GM18909 (cell line): Measurements from ENCODE around the gene STOX2.
"Not testable (repeated sequence)": the region's sequence is repeated elsewhere in the genome, so short reads cannot be mapped to it uniquely, and the experiment has no call there.

Source experiments
- ATAC-seq: cut with Tn5 transposase; IDR thresholded peaks from one replicate; pipeline ENCODE4 v1.9.1; 2021; ENCODE audit warnings: mild to moderate bottlenecking; ENCODE audit not compliant: unreplicated experiment, poor library complexity

STOX2 gene

DNA sequence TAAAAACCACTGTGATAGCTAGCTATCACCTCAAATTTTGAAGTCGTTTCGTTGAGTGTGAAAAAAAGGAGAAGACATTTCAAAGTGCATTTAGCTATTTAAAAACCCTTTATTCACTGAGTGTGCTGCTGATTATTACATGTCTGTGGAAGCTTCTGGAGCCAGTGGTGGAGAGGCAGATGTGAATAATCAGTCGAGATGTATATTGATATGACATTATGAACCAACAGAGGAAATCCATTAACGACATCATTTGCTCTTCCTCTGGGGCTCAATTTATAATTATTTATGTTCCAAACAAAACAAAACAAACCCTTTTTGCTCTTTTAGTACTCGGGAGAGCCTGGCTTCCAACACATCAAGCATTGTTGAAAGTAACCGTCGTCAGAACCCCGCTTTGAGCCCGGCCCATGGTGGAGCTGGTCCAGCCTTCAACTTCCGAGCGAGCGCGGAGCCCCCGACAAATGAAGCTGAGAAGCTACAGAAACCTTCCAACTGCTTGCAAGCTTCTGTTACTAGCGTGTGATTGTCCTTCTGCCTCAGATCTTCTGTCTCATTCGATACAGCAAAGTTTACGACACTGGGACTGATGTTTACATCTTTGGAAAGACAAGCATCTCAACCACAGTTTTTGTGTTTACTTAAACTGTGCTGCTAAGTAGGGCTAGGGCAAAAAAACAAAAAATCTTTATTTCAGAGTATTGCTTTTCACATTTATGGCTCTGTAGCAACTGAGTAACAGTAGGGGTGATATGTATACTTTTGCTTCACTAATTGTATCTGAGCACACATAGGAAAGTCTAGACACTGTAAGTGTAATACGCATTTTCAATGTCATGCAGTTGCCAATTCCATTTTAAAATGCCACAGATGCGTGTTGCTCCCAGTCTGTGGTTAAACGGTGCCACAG is 111.9 kb downstream of the STOX2 start:
- ATAC-seq, result no peak

DNA sequence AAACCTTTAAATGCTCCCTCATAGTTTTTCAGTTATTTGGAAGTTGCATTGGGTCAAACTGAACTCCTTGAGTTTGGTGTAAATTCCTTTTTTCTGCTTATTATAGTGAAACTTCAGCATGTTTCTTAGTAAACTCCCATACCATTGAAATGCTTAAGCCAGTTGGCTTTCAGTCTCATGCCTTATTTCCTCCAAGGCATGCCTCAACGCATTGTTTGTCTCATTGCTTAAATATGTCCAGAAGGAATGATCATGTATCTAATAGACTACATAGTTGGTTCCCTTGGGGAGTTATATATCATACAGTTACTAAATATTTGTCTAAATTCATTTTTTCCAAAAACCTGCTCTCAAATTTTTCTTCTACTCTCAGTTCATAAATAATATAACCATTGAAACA is 114.0 kb downstream of the STOX2 start:
- no peak for ATAC-seq

DNA sequence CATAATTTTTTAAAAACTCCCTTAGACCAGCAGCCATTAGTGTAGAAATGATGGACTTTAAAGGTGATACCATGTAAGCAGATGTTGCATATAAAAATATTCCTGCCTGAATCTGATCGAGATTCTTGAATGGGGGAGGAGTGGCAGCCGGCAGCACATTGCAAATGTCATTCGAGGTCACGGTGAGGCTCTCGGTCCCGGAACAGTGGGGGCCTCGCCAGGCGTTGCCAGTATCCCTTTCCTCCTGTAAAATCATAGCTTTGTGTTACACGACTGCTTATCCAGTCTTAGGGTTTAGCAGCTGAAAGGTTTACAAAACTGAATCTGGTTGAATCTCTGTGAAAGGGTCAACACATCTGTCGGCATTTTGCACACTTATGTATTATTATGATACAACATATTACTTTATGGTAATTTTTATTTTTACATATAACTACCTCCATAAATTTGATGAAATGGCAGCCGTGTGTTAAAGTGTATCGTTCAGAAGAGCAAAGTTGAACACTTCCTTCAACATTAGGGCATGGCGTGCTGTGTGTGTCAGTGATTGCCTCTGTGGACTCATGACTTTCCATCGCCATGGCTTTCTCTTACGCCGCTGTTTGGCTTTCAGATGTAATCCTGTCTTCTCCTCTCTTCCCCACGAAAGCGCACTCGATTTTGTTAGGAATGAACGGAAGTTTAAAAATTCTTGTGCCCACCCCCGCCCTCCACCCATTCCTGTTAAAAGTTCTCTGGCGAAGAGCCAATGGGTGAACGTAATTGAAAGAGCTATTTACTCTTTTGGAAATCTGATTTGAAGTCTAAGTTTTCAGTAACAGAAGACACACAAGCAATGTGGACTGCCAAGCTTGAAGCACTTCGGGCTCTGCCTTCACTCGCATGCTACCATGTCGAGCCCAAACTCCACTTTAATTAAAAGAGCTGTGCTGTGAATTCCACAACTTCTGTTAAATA is 114.8 kb downstream of the STOX2 start:
- no peak for ATAC-seq

DNA sequence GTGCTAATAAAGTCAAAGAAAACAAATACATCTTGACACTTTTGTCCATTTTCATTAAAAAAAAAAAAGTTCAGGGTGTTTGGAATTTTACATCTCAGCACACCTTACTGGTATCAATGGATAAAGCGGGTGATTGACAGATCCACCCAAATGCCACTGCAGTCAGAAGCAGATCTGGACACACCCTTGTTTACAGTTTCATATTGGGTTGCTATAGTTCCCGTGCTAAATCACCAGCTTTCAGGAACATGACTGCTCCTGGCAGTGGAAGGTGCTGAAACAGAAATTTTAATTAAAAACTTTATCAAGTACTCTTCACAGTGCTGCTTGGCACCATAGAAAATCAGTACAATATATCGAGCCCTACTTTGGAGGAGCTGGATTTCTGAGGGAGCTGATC is 116.3 kb downstream of the STOX2 start:
- ATAC-seq, result no peak

DNA sequence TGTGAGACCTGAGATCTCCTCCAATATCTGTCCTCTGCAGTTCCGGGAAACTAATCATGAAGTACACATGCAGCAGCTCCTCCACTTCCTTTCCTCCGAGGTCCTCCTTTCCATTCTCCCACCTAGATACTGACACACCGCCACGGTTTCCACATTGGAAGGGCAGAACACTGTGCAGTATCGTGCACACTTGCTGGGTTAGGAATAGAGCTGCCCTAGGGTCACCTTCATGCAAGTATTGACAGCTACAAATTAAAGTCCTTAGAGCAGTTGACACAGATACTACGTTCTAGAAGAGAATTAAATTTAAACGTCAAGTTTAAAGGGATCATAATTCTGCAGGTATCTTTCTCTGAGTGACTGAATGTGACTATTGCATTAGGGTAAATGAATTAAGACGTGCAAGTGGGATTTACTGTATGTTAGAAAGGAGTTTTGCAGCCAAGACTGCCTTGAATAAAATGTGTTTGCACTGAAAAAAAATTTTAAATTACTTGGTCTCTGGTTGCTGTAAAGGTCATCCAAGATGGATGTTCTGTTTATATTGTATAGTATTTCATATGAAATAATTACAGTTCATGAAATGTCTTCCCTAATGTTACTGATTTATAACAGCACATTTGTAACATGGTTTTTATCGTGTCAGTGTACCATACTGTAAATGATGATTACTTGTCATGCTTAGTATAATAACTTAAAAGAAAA is 117.7 kb downstream of the STOX2 start:
- no peak for ATAC-seq

DNA sequence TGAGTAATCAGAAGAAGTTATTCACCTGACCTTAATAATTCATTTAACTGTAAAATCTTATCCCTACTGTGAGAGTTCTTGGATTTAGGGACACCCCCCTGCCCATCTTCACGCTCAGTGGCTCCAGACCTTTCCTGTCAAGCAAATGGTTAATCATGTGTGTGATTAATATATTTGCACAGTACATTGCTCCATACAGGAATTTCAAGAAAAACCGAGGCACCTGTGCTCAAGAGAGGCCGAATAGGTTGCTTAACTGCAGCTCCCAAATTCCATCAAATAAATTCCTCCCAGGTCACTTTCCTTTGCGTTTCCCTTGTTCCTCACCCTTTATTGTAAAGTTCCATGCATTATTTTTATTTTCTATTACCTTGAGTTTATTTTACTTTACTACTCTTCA is 119.5 kb downstream of the STOX2 start:
- ATAC-seq, result no peak

DNA sequence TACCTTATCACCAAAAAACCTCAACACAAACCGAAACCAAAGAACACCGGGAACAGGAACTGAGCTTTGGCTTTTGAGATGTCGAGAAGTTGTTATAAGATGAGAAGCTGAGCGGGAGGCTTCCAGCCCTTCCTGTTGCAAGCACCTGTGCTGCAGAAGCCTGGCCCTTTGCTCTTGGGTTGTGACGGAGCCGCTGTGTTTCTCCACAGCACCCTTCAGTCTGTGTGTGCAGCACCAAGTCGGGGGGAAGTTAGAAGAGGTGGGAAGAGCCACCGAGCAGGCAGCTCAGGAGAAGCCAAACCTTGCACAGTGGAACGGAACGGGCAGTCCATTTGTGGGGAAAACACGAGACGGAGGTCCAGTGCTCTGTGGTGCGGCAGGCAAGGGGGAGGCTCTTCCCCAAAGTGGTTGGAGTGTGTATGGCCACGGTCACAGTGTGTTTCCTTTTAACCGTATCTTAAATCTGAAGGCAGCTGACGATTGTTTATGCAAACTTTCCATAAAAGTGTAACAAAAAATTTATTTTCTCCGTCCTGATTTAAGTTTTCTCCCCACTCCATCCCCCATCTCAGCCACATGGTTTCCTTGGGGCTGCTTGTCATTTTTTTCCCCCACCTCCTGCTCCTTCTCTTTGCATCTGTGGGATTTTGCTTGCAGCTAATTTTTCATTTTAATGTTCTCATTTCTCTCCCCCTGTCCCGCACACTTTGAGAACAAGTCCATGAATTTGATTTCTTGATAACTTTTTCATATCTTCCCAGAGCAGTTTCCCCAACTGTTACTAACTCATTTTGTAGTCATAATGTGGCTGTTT is 123.7 kb downstream of the STOX2 start:
- no peak for ATAC-seq

DNA sequence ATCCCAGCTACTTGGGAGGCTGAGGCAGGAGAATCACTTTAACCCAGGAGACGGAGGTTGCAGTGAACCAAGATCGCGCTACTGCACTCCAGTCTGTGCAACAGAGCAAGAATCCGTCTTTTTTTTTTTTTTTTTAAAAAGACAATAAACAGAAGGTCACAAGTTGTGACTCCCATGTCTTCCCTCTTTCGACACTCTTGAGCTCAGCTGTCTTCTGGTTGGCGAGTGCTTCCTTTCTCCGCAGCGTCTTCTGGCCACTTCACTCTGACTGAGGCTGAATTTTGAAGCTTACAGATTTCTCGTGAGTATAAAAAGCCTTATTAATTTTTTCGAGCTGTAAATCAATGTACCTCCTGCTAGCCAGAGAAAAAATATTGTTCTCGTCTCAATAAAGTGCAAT is 124.9 kb downstream of the STOX2 start:
- no peak for ATAC-seq

DNA sequence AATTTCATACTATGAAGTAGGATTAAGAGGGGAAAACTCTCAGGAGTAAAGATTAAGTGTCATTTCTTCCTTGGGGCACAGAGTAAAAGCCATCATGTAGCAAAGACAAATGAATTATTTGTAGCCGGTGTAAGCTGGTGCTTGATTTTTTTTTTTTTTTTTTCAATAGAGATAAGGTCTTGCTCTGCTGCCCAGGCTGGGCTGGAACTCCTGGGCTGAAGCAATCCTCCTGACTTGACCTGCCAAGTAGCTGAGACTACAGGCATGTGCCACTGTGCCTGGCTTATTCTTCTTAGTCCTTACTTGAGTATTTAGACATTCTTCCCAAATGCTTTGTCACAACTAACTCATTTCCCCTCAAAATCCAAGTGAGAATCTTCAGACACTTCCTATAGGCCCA is 125.7 kb downstream of the STOX2 start:
- no peak for ATAC-seq

DNA sequence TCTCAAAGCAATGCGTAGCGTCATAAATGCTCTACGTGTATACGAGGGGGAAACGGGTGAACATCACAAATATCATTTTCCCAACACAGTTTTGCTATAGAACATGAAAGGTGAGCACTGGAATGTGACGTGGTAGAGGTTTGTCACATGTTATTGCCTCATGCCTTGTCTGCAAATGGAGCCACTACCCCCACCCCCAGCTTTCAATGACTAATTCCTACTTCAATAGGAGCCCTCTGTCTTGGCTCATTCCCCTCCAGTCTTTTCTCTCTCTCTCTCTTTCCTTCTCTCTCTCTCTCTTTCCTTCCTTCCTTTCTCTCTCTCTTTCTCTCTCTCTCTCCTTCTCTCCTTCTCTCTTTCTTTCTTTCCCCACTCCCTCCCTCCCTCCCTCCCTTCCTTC is 127.0 kb downstream of the STOX2 start:
- no peak for ATAC-seq

DNA sequence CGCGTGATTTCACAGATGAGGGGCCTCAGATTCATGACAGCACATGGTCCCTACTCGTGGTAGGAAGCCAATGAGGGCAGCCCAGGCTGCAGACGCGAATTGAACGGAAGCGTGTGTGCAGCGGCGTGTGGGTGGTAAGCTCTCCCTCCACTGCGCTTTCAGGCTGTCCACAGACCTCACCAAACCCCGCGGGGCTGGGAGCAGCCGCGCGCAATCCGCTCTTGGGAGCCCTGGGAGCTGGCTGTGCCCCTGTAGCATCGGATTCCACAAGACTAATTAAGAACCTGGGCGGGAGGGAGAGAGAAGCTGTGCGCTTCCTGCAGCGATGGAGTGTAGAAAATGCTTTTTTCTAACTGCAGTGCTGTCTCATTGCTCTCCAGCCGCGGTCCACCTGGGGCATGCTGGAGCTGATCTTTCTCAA is 134.9 kb downstream of the STOX2 start:
- no peak for ATAC-seq

DNA sequence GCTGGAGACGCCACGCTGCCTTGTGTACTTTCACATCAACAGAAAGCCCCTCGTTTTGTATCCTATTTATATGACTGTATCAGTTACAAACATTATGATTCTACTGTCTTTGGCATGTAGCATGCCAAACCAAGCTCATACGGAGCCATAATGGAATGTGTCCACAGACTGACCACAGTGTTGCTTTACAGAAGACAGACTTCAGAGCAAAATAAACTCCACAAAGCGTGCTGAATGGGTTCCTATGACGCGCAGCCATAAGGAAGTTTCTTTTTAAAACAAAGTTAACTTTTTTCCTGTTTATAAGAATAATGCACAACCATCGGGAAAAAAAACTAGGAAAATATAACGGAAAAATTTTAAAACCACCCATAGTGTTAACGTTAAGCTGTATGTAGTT is 136.0 kb downstream of the STOX2 start:
- ATAC-seq, result no peak

DNA sequence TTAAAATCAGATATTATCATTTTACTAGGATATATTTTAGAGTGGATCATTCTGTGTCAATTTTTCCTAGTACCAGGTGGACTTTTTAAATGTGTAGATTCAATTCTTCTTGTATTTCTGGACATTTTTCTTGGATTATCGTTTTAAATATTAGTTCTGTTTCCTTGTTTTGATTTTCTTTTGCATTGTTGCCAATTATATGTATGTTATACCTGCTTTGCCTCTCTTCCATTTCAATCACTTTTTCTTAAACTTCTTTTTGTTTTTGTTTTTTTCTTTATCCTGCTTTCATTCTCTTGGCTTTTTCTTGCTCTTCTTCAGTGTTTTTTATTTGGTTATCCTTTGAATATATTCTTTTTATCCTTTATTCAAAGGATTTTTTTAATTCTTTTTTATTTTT is 141.0 kb downstream of the STOX2 start:
- no peak for ATAC-seq

DNA sequence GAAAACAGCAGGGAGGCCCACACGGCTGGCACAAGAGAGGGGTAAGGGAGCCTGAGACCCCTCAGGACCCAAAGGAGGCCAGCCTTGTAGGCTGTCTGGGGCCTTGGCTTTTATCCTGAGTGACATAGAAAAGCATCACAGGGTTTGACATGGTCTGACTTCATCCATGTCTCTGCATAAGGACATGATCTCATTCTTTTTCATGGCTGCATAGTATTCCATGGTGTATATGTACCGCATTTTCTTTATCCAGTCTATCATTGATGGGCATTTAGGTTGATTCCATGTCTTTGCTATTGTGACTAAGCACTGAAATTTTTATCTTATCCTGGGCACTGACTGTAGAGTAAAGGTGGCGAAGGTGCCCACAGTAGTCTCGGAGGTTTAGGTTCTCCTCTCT is 146.2 kb downstream of the STOX2 start:
- not testable (repeated sequence) for ATAC-seq

DNA sequence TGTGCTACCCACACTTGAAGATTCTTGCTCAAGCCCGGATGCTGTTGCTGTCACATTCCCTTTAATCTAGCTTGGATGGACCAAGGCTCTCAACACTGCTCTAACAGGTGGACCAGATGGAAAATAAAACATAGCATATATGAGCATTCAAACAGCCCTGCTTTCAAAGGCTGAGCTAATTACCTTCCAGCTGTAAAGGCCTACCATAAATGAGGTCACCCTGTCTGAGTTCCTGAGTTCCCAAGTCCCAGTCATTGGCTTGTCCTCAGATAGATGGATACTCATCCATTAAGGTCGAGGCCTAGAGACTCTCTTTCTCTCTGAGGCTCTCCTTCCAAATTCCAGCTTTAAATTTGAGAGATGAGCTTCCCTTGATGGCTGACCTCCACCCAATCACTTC is 147.5 kb downstream of the STOX2 start:
- ATAC-seq, result no peak

DNA sequence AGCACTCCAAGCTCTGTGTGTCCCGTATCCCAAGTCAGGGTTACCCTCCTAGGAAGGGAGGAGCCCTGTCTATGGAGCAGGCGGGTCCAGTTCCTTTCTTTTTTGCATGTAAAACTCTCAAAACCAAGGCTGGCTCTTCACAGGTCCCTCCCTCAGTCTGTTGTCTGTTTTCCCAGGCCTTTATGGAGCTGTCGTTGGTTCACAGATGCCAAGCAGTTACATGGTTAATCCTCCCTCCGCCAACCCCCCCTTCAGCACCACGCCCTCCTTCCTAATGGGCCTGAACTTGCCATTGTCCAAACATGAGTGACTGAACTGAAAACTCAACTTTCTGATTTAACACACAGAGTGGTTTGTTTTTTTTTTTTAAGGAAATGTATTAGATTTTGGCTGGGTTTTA is 148.3 kb downstream of the STOX2 start:
- ATAC-seq, result no peak

DNA sequence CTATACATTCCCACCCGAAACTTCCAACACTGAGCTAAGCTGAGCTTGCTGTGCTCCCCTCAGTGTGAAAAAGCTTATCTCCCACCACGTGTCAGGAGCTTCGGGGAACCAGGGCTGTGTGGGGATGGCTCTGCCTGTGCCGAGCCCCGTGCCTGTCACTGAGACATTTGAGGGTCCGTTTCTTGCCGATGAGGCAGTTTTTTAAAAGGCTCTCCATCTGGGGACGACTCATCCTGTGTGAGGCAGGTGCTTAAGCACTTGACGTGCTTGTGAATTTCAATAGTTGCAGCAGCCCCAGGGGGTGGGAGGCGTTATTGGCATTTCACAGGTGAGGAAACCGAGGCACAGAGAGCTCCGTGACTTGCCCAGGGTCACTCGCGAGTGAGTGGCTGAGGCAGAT is 151.8 kb downstream of the STOX2 start:
- ATAC-seq, result no peak

DNA sequence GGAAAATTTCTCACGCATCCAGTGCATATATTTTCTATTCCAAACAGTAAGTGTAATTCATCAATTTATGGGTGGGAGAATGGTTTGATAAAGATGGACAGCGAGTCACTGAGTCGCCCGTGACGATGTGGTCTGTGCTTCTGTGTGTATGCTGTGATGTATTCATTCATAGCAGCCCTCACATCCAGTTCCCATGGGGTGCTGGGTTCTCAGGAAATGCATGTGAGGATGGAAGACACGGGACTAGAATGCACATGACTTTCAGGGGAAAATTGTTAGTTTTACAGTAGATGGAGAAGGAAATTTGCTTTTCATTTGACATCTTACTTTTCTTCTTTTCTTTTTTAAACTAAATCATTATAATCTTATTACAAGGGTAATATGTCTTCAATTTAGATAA is 152.9 kb downstream of the STOX2 start:
- ATAC-seq, result no peak

DNA sequence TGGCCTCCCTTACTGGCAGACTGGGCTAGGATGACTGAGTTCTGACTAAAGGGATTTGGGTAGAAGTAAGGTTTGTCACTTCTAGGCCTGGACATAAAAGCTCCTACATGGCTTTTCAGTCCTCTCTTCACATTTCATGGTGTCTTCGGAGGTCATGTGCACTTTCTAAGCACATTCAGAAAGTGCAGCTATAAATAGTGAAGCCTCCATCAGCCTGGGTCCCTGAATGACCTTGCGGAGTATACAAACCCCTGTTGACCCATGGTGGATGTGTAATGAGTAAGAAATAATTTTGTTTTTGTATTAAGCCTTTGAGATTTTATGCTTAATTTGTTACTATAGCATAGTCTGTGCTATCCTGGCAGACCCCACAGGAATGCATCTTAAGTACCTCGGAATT is 154.0 kb downstream of the STOX2 start:
- ATAC-seq, result no peak

DNA sequence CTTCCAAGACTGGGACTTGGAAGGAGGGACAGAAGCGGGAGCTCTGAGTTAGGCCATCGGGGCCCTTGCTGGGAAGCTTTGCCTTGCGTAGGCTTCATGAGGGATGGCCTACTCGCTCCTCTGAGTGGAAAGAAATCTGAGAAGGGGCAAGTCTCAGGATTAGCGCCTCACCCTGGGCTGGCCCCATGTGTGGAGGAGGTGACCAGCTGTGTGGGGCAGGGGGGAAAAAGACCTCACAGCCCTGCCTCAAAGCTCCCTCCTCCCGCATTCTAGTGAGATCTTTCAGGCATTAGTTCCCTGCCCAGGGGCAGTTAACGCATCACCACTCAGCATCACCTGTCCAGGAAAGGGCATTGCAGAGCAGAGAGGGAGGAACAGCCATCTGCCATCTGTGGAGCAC is 156.5 kb downstream of the STOX2 start:
- no peak for ATAC-seq
